Ramos (cell line): ENCODE data around the gene SLC18A2.
"Not testable (repeated sequence)": the region's sequence is repeated elsewhere in the genome, so short reads cannot be mapped to it uniquely, and the experiment has no call there.

Source experiments
- in situ Hi-C: fragments of 300-500 bp; cut with MboI; formaldehyde crosslinking; loops from one replicate; pipeline ENCODE4 v1.14.3; 2022; ENCODE audit warnings: low sequenced_read_pairs; ENCODE audit not compliant: unreplicated experiment

SLC18A2 gene

GRCh38 chr10:117228210-117228609 lies 12.7 kb upstream of the SLC18A2 start:
- in situ Hi-C loops = no loop called here

GRCh38 chr10:117230107-117230506 lies 10.8 kb upstream of the SLC18A2 start:
- in situ Hi-C loops = not testable (repeated sequence)

DNA sequence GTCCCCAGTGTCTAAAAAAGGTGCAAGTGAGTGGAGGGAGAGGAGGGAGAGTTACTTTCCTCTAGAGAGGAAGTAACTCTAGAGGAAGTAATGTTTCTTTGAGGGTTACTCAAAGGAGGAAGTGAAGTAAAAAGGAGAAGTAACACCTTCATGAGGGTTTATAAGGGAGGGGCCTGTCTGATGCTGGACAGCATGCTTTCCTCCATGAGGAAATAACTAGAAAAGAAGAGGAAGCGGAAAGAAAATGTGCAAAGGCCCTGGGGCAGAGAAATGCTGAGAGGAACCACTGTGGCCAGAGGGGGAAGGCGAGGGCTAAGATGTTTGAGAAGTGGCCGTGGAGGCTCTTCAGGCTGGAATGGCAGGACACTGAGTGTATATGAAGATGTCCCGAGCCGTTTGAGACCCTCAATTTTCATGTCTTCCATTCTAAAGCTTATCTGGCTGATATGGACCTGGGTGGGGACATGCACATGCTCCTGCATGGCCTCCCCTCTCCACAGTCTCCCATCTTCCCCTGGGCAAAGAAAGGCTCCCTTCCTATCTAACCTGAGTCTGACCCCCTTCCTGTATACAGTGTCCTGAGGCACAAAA lies 3.4 kb upstream of the SLC18A2 start:
- in situ Hi-C loops = no loop called here

- in situ Hi-C loops = no loop called here
These were observed 1.9 kb upstream of the SLC18A2 start for GRCh38 chr10:117239051-117239450.

DNA sequence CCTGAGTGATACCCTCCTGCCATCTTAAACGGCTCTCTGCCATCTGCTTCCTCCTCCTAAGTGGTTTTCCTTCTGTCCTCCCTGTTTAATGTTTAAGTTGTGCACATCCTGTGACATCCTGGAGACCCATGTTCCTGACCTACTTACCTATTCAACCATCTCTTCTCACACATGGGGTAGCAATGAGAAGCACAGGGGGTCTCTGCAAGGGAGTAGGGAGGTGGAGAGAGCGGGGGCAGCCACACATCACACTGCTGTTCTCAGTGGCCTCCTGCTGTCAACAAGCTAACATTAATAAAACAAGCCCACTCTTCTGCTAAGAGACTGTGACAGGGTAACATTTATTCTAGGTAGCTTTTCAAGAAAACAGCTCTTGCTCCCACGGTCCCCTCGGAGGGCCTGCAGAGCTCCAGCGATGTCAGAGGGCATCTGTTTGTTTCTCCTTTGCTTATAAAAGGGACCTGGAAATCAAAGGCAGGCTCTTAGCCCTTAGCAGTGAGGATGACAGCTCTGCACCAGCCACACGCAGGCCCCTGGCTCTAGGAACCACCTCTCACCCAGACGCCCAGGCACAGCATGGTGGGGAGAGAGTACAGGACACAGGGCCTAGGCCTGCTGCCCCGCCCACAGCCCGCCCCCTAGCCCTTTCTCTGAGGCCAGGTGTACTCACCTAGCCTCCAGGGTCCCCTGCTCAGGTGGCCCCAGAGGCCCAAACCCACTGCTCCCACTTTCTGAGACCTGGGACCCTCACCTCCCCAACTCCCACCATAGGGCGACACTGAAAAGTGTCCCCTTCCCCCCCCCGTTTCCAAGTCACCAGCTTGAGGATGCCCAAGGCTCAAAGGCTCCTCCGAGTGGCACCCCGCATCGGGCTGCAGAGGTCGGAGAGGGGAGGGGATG lies 943 bp upstream of the SLC18A2 start:
- in situ Hi-C loops = no loop called here

GRCh38 chr10:117241541-117242462 lies 888 bp downstream of the SLC18A2 start:
- in situ Hi-C loops = no loop called here

DNA sequence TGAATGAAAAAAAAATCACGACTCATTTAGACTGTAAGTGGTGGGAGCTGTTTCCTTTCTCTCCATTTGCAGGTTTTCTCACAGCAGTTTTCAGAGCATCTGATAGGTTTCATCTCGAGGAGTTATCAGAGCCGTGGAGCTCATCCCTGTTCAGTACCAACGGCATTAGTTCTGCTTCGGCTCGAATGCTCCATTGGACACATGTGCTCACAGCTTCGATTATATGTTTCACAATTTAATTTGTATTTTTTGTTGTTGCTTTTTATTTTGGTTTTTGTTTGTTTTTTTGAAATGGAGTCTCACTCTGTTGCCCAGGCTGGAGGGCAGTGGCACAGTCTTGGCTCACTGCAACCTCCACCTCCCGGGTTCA lies 1.5 kb downstream of the SLC18A2 start:
- in situ Hi-C loops = no loop called here

GRCh38 chr10:117246997-117247671 lies 6.2 kb downstream of the SLC18A2 start:
- in situ Hi-C loops = no loop called here

DNA sequence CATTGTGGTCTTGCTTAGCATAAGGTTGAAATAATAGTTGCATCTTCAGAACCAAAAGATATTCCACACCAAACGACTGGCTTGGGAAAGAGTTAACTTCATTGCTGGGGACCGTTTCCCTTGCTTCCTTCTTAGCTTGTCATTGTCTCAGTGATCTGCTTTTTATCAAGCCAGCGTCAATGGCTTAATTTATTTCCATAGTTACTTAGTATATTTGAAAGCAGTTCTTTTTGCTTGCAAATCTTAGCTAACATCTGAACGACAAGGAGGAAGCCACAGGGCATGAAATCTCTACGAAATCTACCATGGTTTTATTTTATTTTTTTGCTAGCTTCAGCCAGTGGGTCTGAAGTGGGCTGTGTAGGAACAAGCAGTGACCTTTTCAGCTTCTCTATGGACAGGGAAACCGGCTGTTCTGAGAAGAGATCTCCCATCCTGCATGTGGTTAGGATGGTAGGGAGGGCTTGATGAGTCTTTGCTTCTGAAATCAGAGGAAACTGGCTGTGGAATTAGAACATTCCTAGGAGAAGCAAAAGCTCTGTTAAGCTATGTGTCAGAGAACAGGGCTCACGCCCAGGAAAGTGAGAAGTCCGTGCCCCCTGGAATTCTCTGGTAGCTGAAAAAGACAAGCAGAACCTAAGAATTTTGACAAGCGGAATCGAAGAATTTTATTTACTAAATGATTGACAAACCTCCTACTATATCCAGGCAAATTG lies 8.0 kb downstream of the SLC18A2 start:
- in situ Hi-C loops = no loop called here

GRCh38 chr10:117249493-117250093 lies 8.7 kb downstream of the SLC18A2 start:
- in situ Hi-C loops = no loop called here

- in situ Hi-C loops = no loop called here
These were observed 9.5 kb downstream of the SLC18A2 start for GRCh38 chr10:117250411-117250810.

DNA sequence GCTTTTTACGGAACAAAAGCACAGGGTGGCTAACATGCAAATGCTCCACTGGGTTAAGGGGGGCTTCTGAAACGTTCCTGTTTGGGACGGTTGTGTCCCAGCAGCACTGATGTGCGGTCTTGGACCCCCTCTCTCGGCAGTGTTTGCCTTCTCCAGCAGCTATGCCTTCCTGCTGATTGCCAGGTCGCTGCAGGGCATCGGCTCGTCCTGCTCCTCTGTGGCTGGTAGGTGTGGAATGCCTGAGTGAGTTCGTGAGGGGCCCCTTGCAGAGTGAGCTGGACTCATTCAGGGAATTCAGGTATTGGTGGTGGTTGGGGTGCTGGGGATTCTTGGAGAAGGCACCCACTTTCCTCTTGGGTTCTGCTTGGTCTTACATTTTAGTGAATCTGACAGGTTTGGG lies 13.0 kb downstream of the SLC18A2 start:
- in situ Hi-C loops = no loop called here

- in situ Hi-C loops = no loop called here
These were observed 13.4 kb downstream of the SLC18A2 start for GRCh38 chr10:117254338-117254737.

DNA sequence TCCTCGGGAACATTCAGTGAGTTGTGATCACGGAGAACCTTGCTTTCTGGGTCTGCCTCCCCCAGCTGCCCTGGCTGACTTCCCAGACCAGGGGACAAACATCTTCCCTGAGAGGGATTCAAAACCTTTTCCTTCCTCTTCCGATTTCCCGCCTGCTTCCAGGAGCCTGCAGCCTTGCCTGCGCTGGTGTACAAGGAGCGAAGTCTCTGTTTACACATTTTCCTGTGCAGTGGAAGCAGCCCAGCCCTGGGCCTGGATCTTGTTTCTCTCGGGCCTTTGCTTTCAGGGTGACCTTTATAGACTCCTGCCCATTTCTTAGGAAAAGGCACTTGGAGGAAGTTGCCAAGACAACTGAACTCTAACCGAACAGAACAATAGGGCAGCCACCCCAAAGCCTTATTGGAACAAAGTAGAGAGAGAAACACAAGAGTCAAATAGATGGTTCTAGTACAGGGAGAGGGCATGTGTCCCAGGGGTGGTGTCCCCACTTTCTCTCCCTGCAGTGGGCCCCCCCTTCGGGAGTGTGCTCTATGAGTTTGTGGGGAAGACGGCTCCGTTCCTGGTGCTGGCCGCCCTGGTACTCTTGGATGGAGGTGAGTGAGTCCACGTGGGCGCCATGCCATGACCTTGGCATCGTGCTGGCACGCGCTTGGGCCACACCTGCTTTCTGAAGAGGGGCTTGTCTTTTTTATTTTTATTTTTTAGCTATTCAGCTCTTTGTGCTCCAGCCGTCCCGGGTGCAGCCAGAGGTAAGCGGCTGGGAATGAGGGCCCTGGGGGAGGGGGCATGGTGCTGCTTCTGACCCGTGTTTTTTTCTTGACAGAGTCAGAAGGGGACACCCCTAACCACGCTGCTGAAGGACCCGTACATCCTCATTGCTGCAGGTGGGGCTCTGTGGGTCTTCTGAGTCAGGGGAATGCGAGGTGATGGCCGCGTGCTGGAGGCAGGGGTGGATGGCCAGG lies 14.1 kb downstream of the SLC18A2 start:
- in situ Hi-C loops = no loop called here

- in situ Hi-C loops = no loop called here
These were observed 15.0 kb downstream of the SLC18A2 start for GRCh38 chr10:117255835-117256460.

- in situ Hi-C loops = no loop called here
These were observed 16.0 kb downstream of the SLC18A2 start for GRCh38 chr10:117256910-117257309.

- in situ Hi-C loops = no loop called here
These were observed 16.8 kb downstream of the SLC18A2 start for GRCh38 chr10:117257721-117258120.

DNA sequence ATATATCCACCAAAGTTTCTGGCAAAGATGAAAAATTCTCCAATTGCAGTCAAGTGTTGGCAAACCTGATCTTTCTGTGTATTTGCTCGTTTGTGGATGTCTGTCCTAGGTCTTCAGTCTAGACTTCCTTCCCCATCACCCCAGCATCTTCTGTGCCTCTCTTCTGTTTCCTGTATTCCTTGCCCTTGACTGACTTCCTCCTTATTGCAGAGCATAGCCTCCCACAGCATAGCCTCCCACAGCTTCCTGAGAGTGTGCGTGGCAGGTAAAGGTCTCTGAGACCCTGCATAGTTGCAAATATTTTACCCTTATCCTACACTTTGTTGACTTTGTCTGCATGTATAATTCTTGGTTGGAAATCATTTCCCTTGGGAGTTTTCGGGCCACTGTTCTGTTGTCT lies 18.4 kb downstream of the SLC18A2 start:
- in situ Hi-C loops = no loop called here
